ENCODE results near the gene CEP350.

GRCh38 chr1:179921472-179921871, 33.1 kb upstream of the CEP350 start:
- TF ChIP-seq, protein P1, sequence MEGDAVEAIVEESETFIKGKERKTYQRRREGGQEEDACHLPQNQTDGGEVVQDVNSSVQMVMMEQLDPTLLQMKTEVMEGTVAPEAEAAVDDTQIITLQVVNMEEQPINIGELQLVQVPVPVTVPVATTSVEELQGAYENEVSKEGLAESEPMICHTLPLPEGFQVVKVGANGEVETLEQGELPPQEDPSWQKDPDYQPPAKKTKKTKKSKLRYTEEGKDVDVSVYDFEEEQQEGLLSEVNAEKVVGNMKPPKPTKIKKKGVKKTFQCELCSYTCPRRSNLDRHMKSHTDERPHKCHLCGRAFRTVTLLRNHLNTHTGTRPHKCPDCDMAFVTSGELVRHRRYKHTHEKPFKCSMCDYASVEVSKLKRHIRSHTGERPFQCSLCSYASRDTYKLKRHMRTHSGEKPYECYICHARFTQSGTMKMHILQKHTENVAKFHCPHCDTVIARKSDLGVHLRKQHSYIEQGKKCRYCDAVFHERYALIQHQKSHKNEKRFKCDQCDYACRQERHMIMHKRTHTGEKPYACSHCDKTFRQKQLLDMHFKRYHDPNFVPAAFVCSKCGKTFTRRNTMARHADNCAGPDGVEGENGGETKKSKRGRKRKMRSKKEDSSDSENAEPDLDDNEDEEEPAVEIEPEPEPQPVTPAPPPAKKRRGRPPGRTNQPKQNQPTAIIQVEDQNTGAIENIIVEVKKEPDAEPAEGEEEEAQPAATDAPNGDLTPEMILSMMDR (IDR thresholded peaks at IDR 0.05 in 2 of 3, conservative IDR thresholded peaks at IDR 0.05 in 1 of 3; ENCODE audit: borderline replicate concordance in 1 of 3, insufficient read depth in 1 of 3, low read depth in 2 of 3, low read length in 2 of 3), result no peak
- no peak for TF ChIP-seq SP1 (IDR thresholded peaks at IDR 0.05; ENCODE audit: low read depth)
- no peak for TF ChIP-seq SRF (IDR thresholded peaks at IDR 0.05; ENCODE audit: low read depth)
- TF ChIP-seq RAD21 (IDR thresholded peaks at IDR 0.05; ENCODE audit: low read depth), result no peak
- TF ChIP-seq EZH2phosphoT487 (IDR thresholded peaks at IDR 0.05; ENCODE audit: borderline replicate concordance), result no peak
- no peak for TF ChIP-seq POLR2A (IDR thresholded peaks at IDR 0.05; ENCODE audit: borderline replicate concordance, extremely low read depth, insufficient read depth, insufficient read length)
- TF ChIP-seq, protein P2, sequence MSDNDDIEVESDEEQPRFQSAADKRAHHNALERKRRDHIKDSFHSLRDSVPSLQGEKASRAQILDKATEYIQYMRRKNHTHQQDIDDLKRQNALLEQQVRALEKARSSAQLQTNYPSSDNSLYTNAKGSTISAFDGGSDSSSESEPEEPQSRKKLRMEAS (IDR thresholded peaks at IDR 0.05), result no peak
- TF ChIP-seq ZBTB33 (IDR thresholded peaks at IDR 0.05; ENCODE audit: extremely low read depth, insufficient replicate concordance, low read length), result no peak
- TF ChIP-seq TCF7L2 (IDR thresholded peaks at IDR 0.05; ENCODE audit: borderline replicate concordance, extremely low read depth, insufficient read depth, insufficient read length), result no peak
- TF ChIP-seq POLR2AphosphoS5 (IDR thresholded peaks at IDR 0.05; ENCODE audit: low read depth, low read length), result no peak

Data from HCT116 (cell line).